ENCODE measurements around the gene LRRC3B. TPM values are rescaled to one million over a fixed set of nuclear protein-coding genes. Genes with fewer than 3 reads are reported as not detected.

LRRC3B gene, protein sequence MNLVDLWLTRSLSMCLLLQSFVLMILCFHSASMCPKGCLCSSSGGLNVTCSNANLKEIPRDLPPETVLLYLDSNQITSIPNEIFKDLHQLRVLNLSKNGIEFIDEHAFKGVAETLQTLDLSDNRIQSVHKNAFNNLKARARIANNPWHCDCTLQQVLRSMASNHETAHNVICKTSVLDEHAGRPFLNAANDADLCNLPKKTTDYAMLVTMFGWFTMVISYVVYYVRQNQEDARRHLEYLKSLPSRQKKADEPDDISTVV
- polyA plus RNA-seq (2011; rRNA removed) (not detected in 2 replicates), polyA minus RNA-seq (2011; rRNA and poly(A)+ RNA removed) (not detected in 2 replicates)

- CTCF ChIA-PET: no interaction called here
Observed at GRCh38 chr3:26622621-26623418, at the start of gene LRRC3B. TSS of gene LRRC3B (plus strand) at chr3:26622772. CDS start at chr3:26709673, 86,901 bp downstream.

GRCh38 chr3:26574766-26575165 is 47.8 kb upstream of the LRRC3B start:
- Histone ChIP-seq H3K27me3 (ENCODE audit: control insufficient read depth, insufficient read depth, low read length) (no peaks in the 10 kb centered on the region), H3K4me3 (ENCODE audit: low read depth, low read length) (no peak overlapping the region), H3K36me3 (ENCODE audit: control insufficient read depth, insufficient read depth, low read length) (no peaks in the 10 kb centered on the region)
- POLR2A ChIA-PET: no interaction called here
- TF ChIP-seq, protein P1, sequence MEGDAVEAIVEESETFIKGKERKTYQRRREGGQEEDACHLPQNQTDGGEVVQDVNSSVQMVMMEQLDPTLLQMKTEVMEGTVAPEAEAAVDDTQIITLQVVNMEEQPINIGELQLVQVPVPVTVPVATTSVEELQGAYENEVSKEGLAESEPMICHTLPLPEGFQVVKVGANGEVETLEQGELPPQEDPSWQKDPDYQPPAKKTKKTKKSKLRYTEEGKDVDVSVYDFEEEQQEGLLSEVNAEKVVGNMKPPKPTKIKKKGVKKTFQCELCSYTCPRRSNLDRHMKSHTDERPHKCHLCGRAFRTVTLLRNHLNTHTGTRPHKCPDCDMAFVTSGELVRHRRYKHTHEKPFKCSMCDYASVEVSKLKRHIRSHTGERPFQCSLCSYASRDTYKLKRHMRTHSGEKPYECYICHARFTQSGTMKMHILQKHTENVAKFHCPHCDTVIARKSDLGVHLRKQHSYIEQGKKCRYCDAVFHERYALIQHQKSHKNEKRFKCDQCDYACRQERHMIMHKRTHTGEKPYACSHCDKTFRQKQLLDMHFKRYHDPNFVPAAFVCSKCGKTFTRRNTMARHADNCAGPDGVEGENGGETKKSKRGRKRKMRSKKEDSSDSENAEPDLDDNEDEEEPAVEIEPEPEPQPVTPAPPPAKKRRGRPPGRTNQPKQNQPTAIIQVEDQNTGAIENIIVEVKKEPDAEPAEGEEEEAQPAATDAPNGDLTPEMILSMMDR (IDR thresholded peaks at IDR 0.05; ENCODE audit: insufficient read depth, low read depth, low read length): no peak
- CTCF ChIA-PET: no interaction called here
- DNase-seq (ENCODE audit: low read depth): no peak

More at GRCh38 chr3:26622621-26623418, at the start of gene LRRC3B:
- Histone ChIP-seq H3K4me3 (ENCODE audit: low read depth, low read length) (no peak within 1 kb of the TSS), H3K27me3 (ENCODE audit: control insufficient read depth, insufficient read depth, low read length) (no peaks in the 10 kb centered on the region), H3K36me3 (ENCODE audit: control insufficient read depth, insufficient read depth, low read length) (no peaks in the 10 kb centered on the region)
- DNase-seq (ENCODE audit: low read depth): no peak
- TF ChIP-seq, protein P1 (IDR thresholded peaks at IDR 0.05; ENCODE audit: insufficient read depth, low read depth, low read length): no peak
- POLR2A ChIA-PET: no interaction called here

DNA sequence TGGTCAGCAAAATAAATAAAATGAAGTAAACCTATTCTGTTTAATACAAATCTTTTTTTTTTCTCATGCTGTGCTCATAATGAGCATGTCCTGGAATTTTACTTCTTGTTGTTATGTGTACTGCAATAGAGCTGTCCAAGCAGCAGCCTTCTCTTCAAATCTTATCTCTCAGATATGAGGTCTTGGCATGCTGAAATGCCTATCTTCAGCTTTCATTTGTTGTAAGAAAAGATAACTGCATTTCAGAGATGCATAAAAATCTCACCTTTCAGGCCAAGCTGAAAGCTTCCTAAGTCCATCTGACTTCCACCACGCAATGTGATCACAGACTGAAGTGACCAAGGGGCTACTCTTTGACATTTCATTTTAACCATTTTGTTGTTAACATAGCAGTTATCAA is 43.5 kb upstream of the LRRC3B start:
- H3K36me3 ChIP-seq (ENCODE audit: control insufficient read depth, insufficient read depth, low read length): no peaks in the 10 kb centered on the region
- ChIA-PET POLR2A (no interaction called here), CTCF (no interaction called here)
- no peaks in the 10 kb centered on the region for H3K27me3 ChIP-seq (ENCODE audit: control insufficient read depth, insufficient read depth, low read length)
- DNase-seq (ENCODE audit: low read depth): no peak
- TF ChIP-seq, protein P1 (IDR thresholded peaks at IDR 0.05; ENCODE audit: insufficient read depth, low read depth, low read length): no peak
- no peak overlapping the region for H3K4me3 ChIP-seq (ENCODE audit: low read depth, low read length)

DNA sequence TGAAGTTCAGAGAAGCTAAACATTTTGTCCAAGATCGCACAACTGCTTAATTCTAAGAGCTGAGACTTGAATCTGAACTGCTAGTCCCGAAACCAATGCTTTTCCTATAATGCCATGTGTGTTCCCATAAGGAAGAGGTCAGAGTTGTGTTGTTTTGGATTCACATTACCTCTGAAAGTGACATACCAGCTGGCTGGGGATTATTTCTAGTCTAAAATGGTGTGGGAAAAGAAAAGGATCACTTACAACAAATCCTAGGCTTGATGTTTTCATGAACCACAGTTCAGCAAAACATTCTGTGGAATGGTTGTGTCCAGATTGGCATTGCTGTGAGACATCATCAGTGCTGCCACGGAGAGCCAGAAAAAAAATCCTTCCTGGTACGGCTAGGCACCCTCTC is 35.0 kb upstream of the LRRC3B start:
- no peaks in the 10 kb centered on the region for H3K36me3 ChIP-seq (ENCODE audit: control insufficient read depth, insufficient read depth, low read length)
- H3K27me3 ChIP-seq (ENCODE audit: control insufficient read depth, insufficient read depth, low read length): no peaks in the 10 kb centered on the region
- CTCF ChIA-PET: no interaction called here
- H3K4me3 ChIP-seq (ENCODE audit: low read depth, low read length): no peak overlapping the region
- POLR2A ChIA-PET: no interaction called here
- no peak for DNase-seq (ENCODE audit: low read depth)
- TF ChIP-seq, protein P1 (IDR thresholded peaks at IDR 0.05; ENCODE audit: insufficient read depth, low read depth, low read length): no peak

GRCh38 chr3:26588931-26589330 is 33.6 kb upstream of the LRRC3B start:
- no peaks in the 10 kb centered on the region for H3K27me3 ChIP-seq (ENCODE audit: control insufficient read depth, insufficient read depth, low read length)
- CTCF ChIA-PET: no interaction called here
- TF ChIP-seq, protein P1 (IDR thresholded peaks at IDR 0.05; ENCODE audit: insufficient read depth, low read depth, low read length): no peak
- no peaks in the 10 kb centered on the region for H3K36me3 ChIP-seq (ENCODE audit: control insufficient read depth, insufficient read depth, low read length)
- no peak for DNase-seq (ENCODE audit: low read depth)
- H3K4me3 ChIP-seq (ENCODE audit: low read depth, low read length): no peak overlapping the region
- POLR2A ChIA-PET: no interaction called here

All from BJ (cell line).